HL-60 (cell line): Measurements from ENCODE around the gene LBX1.

Source experiments
- DNase-seq, 2 experiments: peaks; one replicate each; pipeline ENCODE4 v3.0.0-alpha.2; 2010 to 2020; ENCODE audit warnings: low read depth in 1 of 2, low spot score in 1 of 2
- H3K27ac ChIP-seq: fragments of 250-450 bp; sonication (Bioruptor Pico); replicated peaks from 2 replicates; pipeline ENCODE4 v1.5.1; 2020; ENCODE audit warnings: mild to moderate bottlenecking, moderate library complexity
- H3K27me3 ChIP-seq: fragments of 250-450 bp; sonication (Bioruptor Pico); 2 replicates; pipeline ENCODE4 v1.5.1; 2021; ENCODE audit warnings: mild to moderate bottlenecking, moderate library complexity; ENCODE audit not compliant: insufficient read depth, poor library complexity, severe bottlenecking
- H3K4me3 ChIP-seq: replicated peaks from 2 replicates; pipeline ENCODE4 v1.5.1; 2011; ENCODE audit warnings: mild to moderate bottlenecking, control low read depth, low read length; ENCODE audit not compliant: insufficient read depth
- GABPA ChIP-seq: IDR thresholded peaks from 2 replicates; pipeline ENCODE4 v1.6.1; 2012; ENCODE audit warnings: low read depth
- POLR2AphosphoS5 ChIP-seq: IDR thresholded peaks from 2 replicates; pipeline ENCODE4 v1.6.1; 2012; ENCODE audit warnings: low read depth
- REST ChIP-seq: IDR thresholded peaks from 2 replicates; pipeline ENCODE4 v1.6.1; 2012; ENCODE audit warnings: low read depth; ENCODE audit not compliant: insufficient replicate concordance
- SPI1 ChIP-seq: IDR thresholded peaks from 2 replicates; pipeline ENCODE4 v1.6.1; 2012; ENCODE audit warnings: low read depth, mild to moderate bottlenecking, borderline replicate concordance
- TF ChIP-seq, protein P1 (sequence below): IDR thresholded peaks from one replicate; pipeline ENCODE4 v1.5.1; 2011; ENCODE audit warnings: low read length, control low read depth, inconsistent platforms; ENCODE audit not compliant: insufficient read depth

LBX1 gene

DNA sequence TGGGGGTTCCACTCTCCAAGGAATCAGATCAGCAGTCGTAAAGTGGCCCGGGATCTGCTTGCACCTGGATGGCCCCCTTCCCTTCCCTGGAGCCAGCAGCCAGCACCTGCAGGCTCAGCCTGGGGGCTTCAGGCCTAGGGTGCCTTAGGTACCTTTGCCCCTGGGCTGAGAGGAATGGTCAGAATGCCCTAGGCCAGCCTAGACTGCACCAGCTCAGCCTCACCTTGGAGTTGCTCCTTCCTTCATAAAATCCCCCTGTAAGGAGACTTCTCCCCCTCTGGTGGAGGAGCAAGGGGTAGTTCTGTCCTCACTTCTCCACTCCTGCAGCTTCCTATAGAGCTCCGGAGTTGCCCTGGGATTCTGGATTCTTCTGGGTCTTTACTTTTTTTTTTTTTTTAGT lies 32.4 kb upstream of the LBX1 start:
- H3K27me3 ChIP-seq: peaks cover 8% of the 10 kb centered on the region
- DNase-seq: no peak
- H3K4me3 ChIP-seq: no peak overlapping the region
- TF ChIP-seq GABPA (no peak), POLR2AphosphoS5 (no peak), SPI1 (no peak), REST (no peak)
- TF ChIP-seq, protein P1, sequence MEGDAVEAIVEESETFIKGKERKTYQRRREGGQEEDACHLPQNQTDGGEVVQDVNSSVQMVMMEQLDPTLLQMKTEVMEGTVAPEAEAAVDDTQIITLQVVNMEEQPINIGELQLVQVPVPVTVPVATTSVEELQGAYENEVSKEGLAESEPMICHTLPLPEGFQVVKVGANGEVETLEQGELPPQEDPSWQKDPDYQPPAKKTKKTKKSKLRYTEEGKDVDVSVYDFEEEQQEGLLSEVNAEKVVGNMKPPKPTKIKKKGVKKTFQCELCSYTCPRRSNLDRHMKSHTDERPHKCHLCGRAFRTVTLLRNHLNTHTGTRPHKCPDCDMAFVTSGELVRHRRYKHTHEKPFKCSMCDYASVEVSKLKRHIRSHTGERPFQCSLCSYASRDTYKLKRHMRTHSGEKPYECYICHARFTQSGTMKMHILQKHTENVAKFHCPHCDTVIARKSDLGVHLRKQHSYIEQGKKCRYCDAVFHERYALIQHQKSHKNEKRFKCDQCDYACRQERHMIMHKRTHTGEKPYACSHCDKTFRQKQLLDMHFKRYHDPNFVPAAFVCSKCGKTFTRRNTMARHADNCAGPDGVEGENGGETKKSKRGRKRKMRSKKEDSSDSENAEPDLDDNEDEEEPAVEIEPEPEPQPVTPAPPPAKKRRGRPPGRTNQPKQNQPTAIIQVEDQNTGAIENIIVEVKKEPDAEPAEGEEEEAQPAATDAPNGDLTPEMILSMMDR: no peak
- no peak overlapping the region for H3K27ac ChIP-seq

DNA sequence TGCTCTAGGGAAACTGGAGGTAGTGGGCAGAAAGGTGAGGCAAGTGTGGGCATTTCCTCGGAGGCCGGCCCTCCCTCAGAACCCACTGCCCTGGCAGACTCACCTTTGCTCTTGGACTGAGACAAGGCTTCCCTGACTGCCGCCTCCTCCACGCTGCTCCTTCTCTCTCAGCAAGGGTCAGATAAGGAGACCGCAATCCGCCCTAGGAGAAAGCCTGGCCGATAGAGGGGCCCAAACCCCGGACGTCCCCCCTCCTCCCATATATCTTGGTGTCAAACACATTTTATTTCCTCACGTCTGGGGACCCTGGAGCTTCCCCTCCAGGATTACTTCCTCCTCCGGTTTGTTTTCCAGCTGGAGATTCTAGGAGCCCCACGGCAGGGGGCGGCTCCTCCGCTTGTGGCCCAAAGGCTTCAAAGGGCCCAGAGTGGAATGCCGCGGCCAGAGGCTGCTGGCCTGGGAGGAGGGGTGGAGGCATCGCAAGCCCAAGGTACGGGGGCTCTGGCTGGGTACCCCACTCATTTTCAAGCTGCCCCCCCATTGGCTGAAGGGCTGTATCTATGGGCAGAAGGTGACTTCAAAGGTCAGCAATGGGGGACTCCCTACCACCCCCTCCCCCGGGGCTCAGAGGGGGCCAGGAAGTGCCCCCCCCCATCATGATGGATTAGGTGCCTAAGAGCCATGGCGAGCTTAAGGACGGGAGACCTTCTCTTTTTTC lies 31.7 kb upstream of the LBX1 start:
- Histone ChIP-seq H3K27ac (no peak overlapping the region), H3K4me3 (no peak overlapping the region), H3K27me3 (peaks cover 8% of the 10 kb centered on the region)
- no peak for DNase-seq
- no peak for TF ChIP-seq POLR2AphosphoS5
- TF ChIP-seq REST: no peak
- TF ChIP-seq SPI1: no peak
- no peak for TF ChIP-seq GABPA
- TF ChIP-seq, protein P1: no peak

DNA sequence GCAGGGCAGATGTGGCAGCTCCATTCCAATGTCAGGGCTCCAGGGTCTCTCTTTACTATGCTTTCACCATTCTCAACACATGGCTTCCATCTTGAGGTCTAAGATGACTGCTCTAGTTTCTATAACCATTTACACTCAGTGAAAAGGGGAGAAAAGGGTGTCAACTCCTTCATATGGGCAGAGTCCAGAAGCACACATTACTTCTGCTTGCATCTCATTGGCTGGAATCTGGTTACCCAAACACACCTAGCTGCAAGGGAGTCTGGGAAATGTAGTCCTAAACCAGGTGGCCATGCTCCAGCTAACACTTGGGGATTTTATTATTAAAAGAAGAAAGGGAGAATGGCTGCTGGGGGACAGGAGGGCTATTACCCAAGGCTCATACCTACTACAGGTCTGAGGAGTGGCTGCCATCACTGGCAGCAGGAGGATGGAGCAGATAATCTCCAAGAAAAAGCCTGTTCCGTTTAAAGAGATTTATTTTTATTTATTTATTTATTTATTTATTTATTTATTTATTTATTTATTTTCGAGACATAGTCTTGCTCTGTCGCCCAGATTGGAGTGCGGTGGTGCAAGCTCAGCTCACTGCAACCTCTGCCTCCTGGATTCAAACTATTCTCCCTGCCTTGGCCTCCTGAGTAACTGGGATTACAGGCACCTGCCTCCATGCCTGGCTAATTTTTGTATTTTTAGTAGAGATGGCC lies 29.1 kb upstream of the LBX1 start:
- DNase-seq: peak in 1 of 2 experiments; percentile 20
- Histone ChIP-seq H3K27ac (no peak overlapping the region), H3K27me3 (peaks cover 13% of the 10 kb centered on the region), H3K4me3 (no peak overlapping the region)
- TF ChIP-seq GABPA (no peak), SPI1 (no peak), REST (no peak), POLR2AphosphoS5 (no peak)
- TF ChIP-seq, protein P1: no peak
